ENCODE measurements around the gene MAPK1.
"Not testable (repeated sequence)": the region's sequence is repeated elsewhere in the genome, so short reads cannot be mapped to it uniquely, and the experiment has no call there.

The MAPK1 gene

GRCh38 chr22:21855676-21856075, 11.8 kb downstream of the MAPK1 start:
- peaks cover 61% of the 10 kb centered on the region for H3K4me1 Mint-ChIP-seq
- TF ChIP-seq, protein P1, sequence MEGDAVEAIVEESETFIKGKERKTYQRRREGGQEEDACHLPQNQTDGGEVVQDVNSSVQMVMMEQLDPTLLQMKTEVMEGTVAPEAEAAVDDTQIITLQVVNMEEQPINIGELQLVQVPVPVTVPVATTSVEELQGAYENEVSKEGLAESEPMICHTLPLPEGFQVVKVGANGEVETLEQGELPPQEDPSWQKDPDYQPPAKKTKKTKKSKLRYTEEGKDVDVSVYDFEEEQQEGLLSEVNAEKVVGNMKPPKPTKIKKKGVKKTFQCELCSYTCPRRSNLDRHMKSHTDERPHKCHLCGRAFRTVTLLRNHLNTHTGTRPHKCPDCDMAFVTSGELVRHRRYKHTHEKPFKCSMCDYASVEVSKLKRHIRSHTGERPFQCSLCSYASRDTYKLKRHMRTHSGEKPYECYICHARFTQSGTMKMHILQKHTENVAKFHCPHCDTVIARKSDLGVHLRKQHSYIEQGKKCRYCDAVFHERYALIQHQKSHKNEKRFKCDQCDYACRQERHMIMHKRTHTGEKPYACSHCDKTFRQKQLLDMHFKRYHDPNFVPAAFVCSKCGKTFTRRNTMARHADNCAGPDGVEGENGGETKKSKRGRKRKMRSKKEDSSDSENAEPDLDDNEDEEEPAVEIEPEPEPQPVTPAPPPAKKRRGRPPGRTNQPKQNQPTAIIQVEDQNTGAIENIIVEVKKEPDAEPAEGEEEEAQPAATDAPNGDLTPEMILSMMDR (IDR thresholded peaks at IDR 0.05; ENCODE audit: unreplicated experiment in 3 of 3) = no peak
- H3K36me3 Mint-ChIP-seq (ENCODE audit: low read depth) = peaks cover 20% of the 10 kb centered on the region
- no peak overlapping the region for H3K4me3 Mint-ChIP-seq
- H3K27ac Mint-ChIP-seq = peak overlapping the region in 1 of 3 experiments; percentile 9
- no peaks in the 10 kb centered on the region for H3K27me3 Mint-ChIP-seq (ENCODE audit: low read depth)
- no peaks in the 10 kb centered on the region for H3K9me3 Mint-ChIP-seq

DNA sequence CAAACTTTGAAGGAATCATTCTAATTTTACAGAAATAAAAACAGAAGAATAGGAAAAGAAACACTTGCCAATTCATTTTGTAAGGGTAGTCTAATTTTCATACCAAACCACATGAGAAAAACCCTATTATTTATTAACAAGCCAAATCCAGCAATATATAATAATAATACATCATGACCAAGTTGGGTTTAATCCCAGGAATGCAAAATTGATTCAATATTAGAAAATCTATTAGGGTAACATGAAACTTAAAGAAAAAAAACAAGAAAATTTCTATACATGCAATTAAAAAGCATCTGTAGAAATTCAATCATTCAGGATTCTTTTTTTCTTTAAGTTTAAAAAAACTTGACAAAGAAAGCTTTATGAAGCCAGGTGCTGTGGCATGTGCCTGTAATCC, 16.8 kb downstream of the MAPK1 start:
- TF ChIP-seq, protein P1 (IDR thresholded peaks at IDR 0.05; ENCODE audit: unreplicated experiment in 3 of 3) = no peak
- H3K4me3 Mint-ChIP-seq = no peak overlapping the region
- H3K36me3 Mint-ChIP-seq (ENCODE audit: low read depth) = peaks cover 55% of the 10 kb centered on the region
- no peaks in the 10 kb centered on the region for H3K27me3 Mint-ChIP-seq (ENCODE audit: low read depth)
- H3K4me1 Mint-ChIP-seq = peaks cover 34% of the 10 kb centered on the region
- H3K9me3 Mint-ChIP-seq = peaks cover 7% of the 10 kb centered on the region
- H3K27ac Mint-ChIP-seq = no peak overlapping the region

DNA sequence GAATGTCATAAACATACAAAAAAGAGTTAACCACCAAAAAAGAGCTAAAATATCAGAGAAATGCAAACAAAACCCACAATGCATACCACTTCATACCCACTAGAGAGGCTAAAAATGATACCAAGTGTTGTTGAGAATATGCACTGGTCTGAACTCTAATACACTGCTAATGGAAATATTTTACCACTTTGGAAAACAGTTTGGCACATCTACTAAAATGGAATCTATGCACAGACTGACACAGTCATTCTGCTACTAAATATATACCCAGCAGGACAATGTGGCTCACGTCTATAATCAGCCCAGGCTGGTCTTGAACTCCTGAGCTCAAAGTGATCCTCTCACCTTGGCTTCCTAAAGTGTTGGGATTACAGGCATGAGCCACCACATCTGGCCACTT, 18.0 kb downstream of the MAPK1 start:
- peaks cover 7% of the 10 kb centered on the region for H3K9me3 Mint-ChIP-seq
- no peaks in the 10 kb centered on the region for H3K27me3 Mint-ChIP-seq (ENCODE audit: low read depth)
- no peak overlapping the region for H3K27ac Mint-ChIP-seq
- peaks cover 60% of the 10 kb centered on the region for H3K36me3 Mint-ChIP-seq (ENCODE audit: low read depth)
- H3K4me3 Mint-ChIP-seq = no peak overlapping the region
- peaks cover 26% of the 10 kb centered on the region for H3K4me1 Mint-ChIP-seq
- TF ChIP-seq, protein P1 (IDR thresholded peaks at IDR 0.05; ENCODE audit: unreplicated experiment in 3 of 3) = no peak

GRCh38 chr22:21848057-21848456, 19.4 kb downstream of the MAPK1 start:
- H3K27ac Mint-ChIP-seq; H3K27me3 Mint-ChIP-seq (ENCODE audit: low read depth); H3K9me3 Mint-ChIP-seq; H3K4me3 Mint-ChIP-seq: not testable (repeated sequence)
- H3K36me3 Mint-ChIP-seq (ENCODE audit: low read depth) = peaks cover 62% of the 10 kb centered on the region
- H3K4me1 Mint-ChIP-seq = peaks cover 26% of the 10 kb centered on the region

DNA sequence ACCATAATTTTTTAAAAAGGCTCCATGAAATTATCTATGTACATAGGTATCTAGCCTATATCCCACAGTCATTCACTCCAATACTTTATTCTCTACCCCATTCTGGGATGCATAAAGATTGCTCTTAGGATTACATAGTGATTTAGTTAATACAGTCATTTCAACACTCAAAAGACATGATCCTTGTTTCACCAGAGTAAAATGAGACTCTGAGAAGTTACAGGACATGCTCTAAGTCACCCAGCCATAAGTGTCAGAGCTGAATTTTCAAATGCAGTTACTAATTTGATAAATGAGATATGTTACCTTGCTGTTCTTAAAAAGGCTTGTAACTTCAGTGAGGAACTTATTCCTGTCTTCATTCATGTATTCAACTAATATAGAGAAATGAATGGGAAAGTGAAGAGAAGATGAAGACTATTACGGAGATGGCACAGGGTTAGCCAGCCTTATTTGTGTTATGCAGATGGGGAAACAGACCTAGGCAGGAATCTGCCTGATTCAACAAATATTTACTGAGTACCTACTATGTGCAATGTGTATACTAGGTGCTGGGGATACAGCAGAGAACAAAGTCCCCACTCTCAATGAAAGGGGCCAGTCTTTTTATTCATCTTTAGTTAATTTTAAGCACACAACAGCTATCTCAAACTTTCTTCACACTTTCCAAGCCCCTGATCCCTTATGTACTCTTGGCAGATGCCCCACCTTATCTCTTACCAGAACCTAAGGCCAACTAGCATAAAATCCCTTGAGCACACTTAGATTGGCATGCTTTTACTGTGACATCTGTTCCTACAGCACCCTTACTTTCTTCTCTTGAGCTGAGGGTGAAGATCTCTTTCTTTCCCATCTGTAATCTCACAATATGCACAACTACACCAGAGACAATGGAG, 21.6 kb downstream of the MAPK1 start:
- TF ChIP-seq, protein P1 (IDR thresholded peaks at IDR 0.05; ENCODE audit: unreplicated experiment in 3 of 3) = no peak
- Mint-ChIP-seq H3K9me3 (peaks cover 7% of the 10 kb centered on the region), H3K4me3 (no peak overlapping the region)

DNA sequence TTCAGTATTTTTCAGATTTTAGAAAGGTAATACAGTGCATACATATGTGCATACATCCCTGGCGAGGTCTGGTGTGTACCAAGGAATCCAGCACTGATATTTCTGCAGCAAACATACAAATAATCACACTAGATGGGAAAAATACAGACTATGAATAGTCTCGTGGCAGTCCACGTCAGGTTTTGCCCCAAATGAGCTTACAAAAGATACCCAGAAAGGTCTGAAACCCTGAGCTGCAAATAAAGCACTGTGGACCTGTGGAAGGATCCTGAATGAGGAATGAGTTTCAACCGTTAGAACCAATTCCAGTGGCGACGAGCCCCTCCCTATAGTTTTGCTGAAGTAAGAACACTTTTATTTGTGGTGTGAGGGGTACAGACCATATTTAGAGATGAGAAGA, 24.5 kb downstream of the MAPK1 start:
- Mint-ChIP-seq H3K36me3 (ENCODE audit: low read depth) (peaks cover 29% of the 10 kb centered on the region), H3K27ac (no peak overlapping the region), H3K4me1 (peaks cover 17% of the 10 kb centered on the region), H3K9me3 (peaks cover under 1% of the 10 kb centered on the region), H3K27me3 (ENCODE audit: low read depth) (no peaks in the 10 kb centered on the region), H3K4me3 (no peak overlapping the region)
- TF ChIP-seq, protein P1 (IDR thresholded peaks at IDR 0.05; ENCODE audit: unreplicated experiment in 3 of 3) = no peak

More for the DNA sequence above, 21.6 kb downstream of the MAPK1 start:
- H3K4me1 Mint-ChIP-seq = peaks cover 21% of the 10 kb centered on the region
- no peak overlapping the region for H3K27ac Mint-ChIP-seq
- peaks cover 46% of the 10 kb centered on the region for H3K36me3 Mint-ChIP-seq (ENCODE audit: low read depth)
- H3K27me3 Mint-ChIP-seq (ENCODE audit: low read depth) = no peaks in the 10 kb centered on the region

Data from nephron (organoid).